Measurements from ENCODE around the gene ANXA3. TPM values are rescaled to one million over a fixed set of nuclear protein-coding genes. Genes with fewer than 3 reads are reported as not detected.
A peak's percentile ranks its signal among the peaks of the same experiment; 100 is the strongest.
"Not testable (repeated sequence)": the region's sequence is repeated elsewhere in the genome, so short reads cannot be mapped to it uniquely, and the experiment has no call there.

Gene ANXA3
- polyA plus RNA-seq = 0.39 TPM

DNA sequence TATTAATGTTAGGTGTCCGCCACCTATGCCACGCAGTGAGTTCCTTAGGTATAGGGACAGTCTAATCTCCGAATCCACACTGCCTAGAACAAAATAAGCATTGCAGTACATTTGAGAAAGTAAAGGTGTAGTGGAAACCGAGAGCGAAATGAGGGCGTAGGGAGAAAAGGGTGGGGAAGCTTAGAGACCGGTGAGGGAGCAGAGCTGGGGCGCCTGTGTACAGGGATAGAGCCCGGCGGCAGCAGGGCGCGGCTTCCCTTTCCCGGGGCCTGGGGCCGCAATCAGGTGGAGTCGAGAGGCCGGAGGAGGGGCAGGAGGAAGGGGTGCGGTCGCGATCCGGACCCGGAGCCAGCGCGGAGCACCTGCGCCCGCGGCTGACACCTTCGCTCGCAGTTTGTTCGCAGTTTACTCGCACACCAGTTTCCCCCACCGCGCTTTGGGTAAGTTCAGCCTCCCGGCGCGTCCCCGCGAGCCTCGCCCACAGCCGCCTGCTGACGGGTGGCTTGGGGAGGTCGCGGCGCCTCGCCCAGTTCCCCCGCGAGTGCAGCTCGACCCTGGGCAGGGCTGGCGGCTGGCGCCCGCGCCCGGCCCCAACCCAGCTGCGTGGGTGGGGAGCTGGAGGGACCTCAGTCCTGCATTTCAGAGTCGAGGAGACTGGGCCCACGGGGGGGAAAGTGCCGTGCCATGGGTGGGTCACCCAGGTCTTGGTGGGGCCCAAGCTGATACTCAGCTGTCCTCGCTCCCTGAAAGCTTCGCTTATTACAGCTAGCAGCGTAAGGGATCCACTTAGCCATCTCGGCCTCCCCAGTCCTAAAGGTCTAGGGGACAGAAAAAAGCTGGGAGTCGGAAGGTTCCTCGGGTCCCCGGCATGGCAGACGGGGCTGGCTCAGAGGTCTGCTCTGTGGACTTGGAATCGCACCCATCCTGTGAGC is at the start of gene ANXA3:
Gene ANXA3, plus strand, starts transcription at position 351 of the 932 bp plus-strand sequence. CDS start 2,704 bp downstream, outside the sequence.
- H3K27me3 Mint-ChIP-seq = peaks cover 20% of the 10 kb centered on the region
- peaks cover 4 to 13% (median 12%) of the 10 kb centered on the region in 3 donors for H3K4me1 Mint-ChIP-seq
- H3K27ac Mint-ChIP-seq = no peak within 1 kb of the TSS
- H3K4me3 Mint-ChIP-seq = peak within 1 kb of the TSS; percentile 75 to 92 (median 81)
- no peaks in the 10 kb centered on the region for H3K9me3 Mint-ChIP-seq
- H3K36me3 Mint-ChIP-seq = no peaks in the 10 kb centered on the region

- not testable (repeated sequence) for H3K4me3 Mint-ChIP-seq, H3K36me3 Mint-ChIP-seq, H3K27ac Mint-ChIP-seq, H3K9me3 Mint-ChIP-seq, H3K4me1 Mint-ChIP-seq
- H3K27me3 Mint-ChIP-seq = peaks cover 15% of the 10 kb centered on the region
Observed at GRCh38 chr4:78506260-78506659, 45.3 kb upstream of the ANXA3 start.

- no peak overlapping the region for H3K27ac Mint-ChIP-seq
- peaks cover 0 to 4% (median 0%) of the 10 kb centered on the region in 3 donors for H3K9me3 Mint-ChIP-seq
- no peak overlapping the region for H3K4me3 Mint-ChIP-seq
- H3K4me1 Mint-ChIP-seq = no peaks in the 10 kb centered on the region
- H3K27me3 Mint-ChIP-seq = peaks cover 15% of the 10 kb centered on the region
- peaks cover 1% of the 10 kb centered on the region for H3K36me3 Mint-ChIP-seq
Observed at GRCh38 chr4:78509043-78509442, 42.5 kb upstream of the ANXA3 start.

DNA sequence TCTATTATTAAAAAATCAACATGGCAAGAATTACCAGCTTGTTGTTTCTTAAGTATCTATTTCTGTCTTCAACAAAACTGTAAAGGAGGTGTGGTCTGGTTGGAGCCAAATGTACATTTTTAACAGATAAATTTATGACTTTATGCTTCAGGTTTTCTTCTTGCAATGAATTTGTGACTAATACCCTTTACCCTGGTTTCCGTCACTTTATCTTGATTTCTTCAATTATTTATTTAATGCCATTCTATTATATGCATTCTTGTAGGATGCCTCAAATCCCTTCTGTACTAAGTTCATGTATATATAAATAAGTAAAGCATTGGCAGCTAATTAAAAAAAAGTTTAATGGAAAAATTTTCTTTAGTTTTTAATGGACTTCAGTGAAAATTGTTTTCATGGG is 41.5 kb upstream of the ANXA3 start:
- no peak overlapping the region for H3K4me3 Mint-ChIP-seq
- H3K36me3 Mint-ChIP-seq = no peaks in the 10 kb centered on the region
- no peaks in the 10 kb centered on the region for H3K4me1 Mint-ChIP-seq
- peaks cover 15% of the 10 kb centered on the region for H3K27me3 Mint-ChIP-seq
- H3K9me3 Mint-ChIP-seq = no peaks in the 10 kb centered on the region
- H3K27ac Mint-ChIP-seq = no peak overlapping the region

- Mint-ChIP-seq H3K4me3 (no peak overlapping the region), H3K4me1 (no peaks in the 10 kb centered on the region), H3K36me3 (no peaks in the 10 kb centered on the region), H3K27me3 (peaks cover 9% of the 10 kb centered on the region), H3K27ac (no peak overlapping the region), H3K9me3 (no peaks in the 10 kb centered on the region)
Observed at GRCh38 chr4:78510681-78511080, 40.9 kb upstream of the ANXA3 start.

GRCh38 chr4:78512357-78512920 is 39.1 kb upstream of the ANXA3 start:
- peaks cover 0 to 10% (median 3%) of the 10 kb centered on the region in 3 donors for H3K9me3 Mint-ChIP-seq
- no peak overlapping the region for H3K4me3 Mint-ChIP-seq
- no peak overlapping the region for H3K27ac Mint-ChIP-seq
- peaks cover 2% of the 10 kb centered on the region for H3K36me3 Mint-ChIP-seq
- H3K4me1 Mint-ChIP-seq = no peaks in the 10 kb centered on the region
- peaks cover 5% of the 10 kb centered on the region for H3K27me3 Mint-ChIP-seq

GRCh38 chr4:78513411-78513975 is 38.1 kb upstream of the ANXA3 start:
- H3K27me3 Mint-ChIP-seq = peaks cover 3% of the 10 kb centered on the region

GRCh38 chr4:78517050-78517652 is 34.4 kb upstream of the ANXA3 start:
- peaks cover 5% of the 10 kb centered on the region for H3K36me3 Mint-ChIP-seq
- no peak overlapping the region for H3K27ac Mint-ChIP-seq
- peaks cover 3 to 11% (median 3%) of the 10 kb centered on the region in 3 donors for H3K9me3 Mint-ChIP-seq
- peaks cover 2% of the 10 kb centered on the region for H3K27me3 Mint-ChIP-seq
- H3K4me1 Mint-ChIP-seq = peaks cover 0 to 2% (median 0%) of the 10 kb centered on the region in 3 donors
- no peak overlapping the region for H3K4me3 Mint-ChIP-seq

More at GRCh38 chr4:78513411-78513975, 38.1 kb upstream of the ANXA3 start:
- Mint-ChIP-seq H3K36me3 (peaks cover 3% of the 10 kb centered on the region), H3K4me1 (no peaks in the 10 kb centered on the region), H3K9me3 (peaks cover 0 to 11% (median 3%) of the 10 kb centered on the region in 3 donors), H3K27ac (no peak overlapping the region), H3K4me3 (no peak overlapping the region)

GRCh38 chr4:78518561-78518960 is 33.0 kb upstream of the ANXA3 start:
- Mint-ChIP-seq H3K27me3 (peaks cover 2% of the 10 kb centered on the region), H3K36me3 (peaks cover 5% of the 10 kb centered on the region), H3K27ac (no peak overlapping the region), H3K4me3 (no peak overlapping the region), H3K9me3 (peaks cover 3 to 11% (median 3%) of the 10 kb centered on the region in 3 donors), H3K4me1 (peaks cover 0 to 2% (median 0%) of the 10 kb centered on the region in 3 donors)

DNA sequence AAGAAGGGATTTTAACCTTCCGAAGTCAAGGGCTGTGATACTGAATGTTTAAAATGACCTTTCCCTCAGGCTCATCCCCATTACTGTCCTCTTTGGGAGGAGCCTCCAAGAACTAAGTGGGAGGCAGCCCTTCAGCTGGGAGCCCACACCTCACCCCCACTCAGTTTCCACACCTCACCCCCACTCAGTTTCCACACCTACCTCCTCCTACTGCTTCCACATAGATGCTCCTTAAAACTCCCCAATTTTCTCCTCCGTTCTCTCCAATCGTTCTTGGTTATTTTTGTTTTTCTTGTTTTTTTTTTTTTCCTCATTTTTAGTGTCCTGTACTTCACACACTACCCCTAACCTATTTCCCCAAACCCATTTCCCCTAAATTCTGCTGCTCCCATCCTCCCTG is 31.6 kb upstream of the ANXA3 start:
- no peak overlapping the region for H3K4me3 Mint-ChIP-seq
- peaks cover 3 to 11% (median 3%) of the 10 kb centered on the region in 3 donors for H3K9me3 Mint-ChIP-seq

GRCh38 chr4:78520808-78521226 is 30.8 kb upstream of the ANXA3 start:
- H3K36me3 Mint-ChIP-seq = peaks cover 5% of the 10 kb centered on the region
- no peak overlapping the region for H3K27ac Mint-ChIP-seq
- H3K4me1 Mint-ChIP-seq = peaks cover 0 to 2% (median 0%) of the 10 kb centered on the region in 3 donors
- H3K4me3 Mint-ChIP-seq = no peak overlapping the region
- H3K27me3 Mint-ChIP-seq = peaks cover 6% of the 10 kb centered on the region
- H3K9me3 Mint-ChIP-seq = peaks cover 3 to 11% (median 3%) of the 10 kb centered on the region in 3 donors

More for the DNA sequence above, 31.6 kb upstream of the ANXA3 start:
- Mint-ChIP-seq H3K4me1 (peaks cover 0 to 2% (median 0%) of the 10 kb centered on the region in 3 donors), H3K27ac (no peak overlapping the region), H3K27me3 (peaks cover 6% of the 10 kb centered on the region), H3K36me3 (peaks cover 5% of the 10 kb centered on the region)

- peaks cover 0 to 2% (median 0%) of the 10 kb centered on the region in 3 donors for H3K4me1 Mint-ChIP-seq
- no peak overlapping the region for H3K27ac Mint-ChIP-seq
- peaks cover 1% of the 10 kb centered on the region for H3K36me3 Mint-ChIP-seq
- peaks cover 0 to 3% (median 0%) of the 10 kb centered on the region in 3 donors for H3K9me3 Mint-ChIP-seq
- H3K27me3 Mint-ChIP-seq = peaks cover 6% of the 10 kb centered on the region
- no peak overlapping the region for H3K4me3 Mint-ChIP-seq
Observed at GRCh38 chr4:78524009-78524408, 27.6 kb upstream of the ANXA3 start.

- no peak overlapping the region for H3K4me3 Mint-ChIP-seq
- H3K27ac Mint-ChIP-seq = peak overlapping the region in 1 of 3 donors; percentile 39
- H3K27me3 Mint-ChIP-seq = peaks cover 6% of the 10 kb centered on the region
- no peaks in the 10 kb centered on the region for H3K9me3 Mint-ChIP-seq
- H3K4me1 Mint-ChIP-seq = peaks cover 0 to 2% (median 0%) of the 10 kb centered on the region in 3 donors
- H3K36me3 Mint-ChIP-seq = peaks cover 1% of the 10 kb centered on the region
Observed at GRCh38 chr4:78525559-78525958, 26.0 kb upstream of the ANXA3 start.

DNA sequence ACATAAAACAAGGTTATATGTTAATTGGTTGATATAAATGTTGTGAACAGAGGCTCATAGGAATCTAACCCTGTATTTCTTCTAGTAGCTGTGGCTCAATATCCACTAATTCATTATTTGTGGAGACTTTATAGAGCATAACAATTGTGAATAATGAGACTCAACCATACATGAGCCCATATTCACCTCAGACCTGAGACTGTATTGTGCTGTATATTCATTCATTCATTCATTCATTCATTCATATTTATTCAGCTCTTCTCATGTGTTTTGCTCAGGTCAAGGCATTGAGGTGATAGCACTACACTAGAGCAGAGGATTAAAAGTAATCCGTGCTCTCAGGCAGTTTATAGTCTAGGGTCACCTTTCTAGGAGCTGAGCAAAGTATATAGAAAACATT is 24.5 kb upstream of the ANXA3 start:
- Mint-ChIP-seq H3K4me1 (no peaks in the 10 kb centered on the region), H3K9me3 (no peaks in the 10 kb centered on the region), H3K27me3 (peaks cover 4% of the 10 kb centered on the region), H3K27ac (no peak overlapping the region), H3K36me3 (no peaks in the 10 kb centered on the region), H3K4me3 (no peak overlapping the region)

DNA sequence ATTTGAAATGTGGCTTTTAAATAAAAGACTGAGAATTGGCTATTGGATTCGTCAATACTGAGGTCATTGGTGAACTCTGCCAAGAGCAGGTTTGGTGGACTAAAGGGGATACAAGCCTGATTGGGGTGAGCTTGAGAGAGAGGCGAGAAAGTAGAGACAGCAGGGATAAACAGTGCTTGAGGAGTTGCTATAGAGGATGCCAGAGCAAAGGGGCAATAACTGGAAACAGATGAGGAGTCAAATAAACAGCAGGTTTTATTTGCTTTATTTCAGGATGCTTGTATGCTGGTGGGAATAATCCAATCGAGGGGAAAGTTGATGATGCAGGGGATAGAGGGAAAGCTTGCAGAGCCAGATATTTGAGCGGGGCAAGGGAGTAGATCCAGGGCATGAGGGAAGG is 24.0 kb upstream of the ANXA3 start:
- no peaks in the 10 kb centered on the region for H3K4me1 Mint-ChIP-seq
- H3K9me3 Mint-ChIP-seq = no peaks in the 10 kb centered on the region
- no peak overlapping the region for H3K4me3 Mint-ChIP-seq
- H3K27me3 Mint-ChIP-seq = peaks cover 4% of the 10 kb centered on the region
- H3K27ac Mint-ChIP-seq = no peak overlapping the region
- H3K36me3 Mint-ChIP-seq = no peaks in the 10 kb centered on the region

All from IgD-negative memory B cell (primary cell).